Thyroid gland (tissue), 4 donors: ENCODE measurements around the gene MPPE1. TPM values are rescaled to one million over a fixed set of nuclear protein-coding genes. Genes with fewer than 3 reads are reported as not detected.
"Not testable (repeated sequence)": the region's sequence is repeated elsewhere in the genome, so short reads cannot be mapped to it uniquely, and the experiment has no call there.

Experiments
- DNase-seq, 2 donors: peaks; one replicate each; pipeline ENCODE4 v3.0.0-alpha.2; 2019
- H3K27ac ChIP-seq, 3 donors: fragments of 200-600 bp; sonication (generic); 1 replicate in 2 of 3; 2 replicates in 1 of 3; pipeline ENCODE4 v1.5.1; 2016 to 2019; ENCODE audit warnings: mild to moderate bottlenecking in 1 of 3, moderate library complexity in 1 of 3
- H3K27me3 ChIP-seq: fragments of 200-600 bp; sonication (generic); one replicate; pipeline ENCODE4 v1.5.1; 2019
- H3K36me3 ChIP-seq, 2 donors: fragments of 200-600 bp; sonication (generic); one replicate each; pipeline ENCODE4 v1.5.1; 2016 to 2019
- H3K4me1 ChIP-seq, 2 donors: fragments of 200-600 bp; sonication (generic); one replicate each; pipeline ENCODE4 v1.5.1; 2017 to 2019
- H3K4me3 ChIP-seq, 3 donors: fragments of 200-600 bp; sonication (generic); replicated peaks in 1 of 3; 1 replicate in 2 of 3; 2 replicates in 1 of 3; pipeline ENCODE4 v1.5.1; 2016; ENCODE audit warnings: mild to moderate bottlenecking in 1 of 3
- H3K9me3 ChIP-seq: fragments of 200-600 bp; sonication (generic); one replicate; pipeline ENCODE4 v1.5.1; 2017
- POLR2A ChIP-seq, 2 donors: fragments of 450-650 bp; IDR thresholded peaks; one replicate each; pipeline ENCODE4 v1.6.1; 2017; ENCODE audit warnings: antibody characterized with exemption in 2 of 2, mild to moderate bottlenecking in 2 of 2, moderate library complexity in 1 of 2
- WGBS, 2 donors: methylation state at CpG; one replicate each; pipeline ENCODE4 v1.1.5; 2017; 5-methylcytosine and 5-hydroxymethylcytosine counted together
- intact Hi-C: fragments of 100-400 bp; cut with DNase I; formaldehyde crosslinking; loops from one replicate; pipeline ENCODE4 v1.15.1; 2023
- total RNA-seq, 4 donors: library from RNA; depleted of rRNA; stranded (reverse); fragments of >200 nt; gene quantifications; one replicate each; pipeline ENCODE4 v1.2.3, GENCODE V29; 2016
- TF ChIP-seq, protein P1 (sequence below), 6 experiments: fragments of 200-600 bp in 3 of 6; fragments of 450-650 bp in 3 of 6; sonication (generic) in 3 of 6; IDR thresholded peaks; one replicate each; pipeline ENCODE4 v1.5.1; 2016 to 2019; ENCODE audit warnings: antibody characterized with exemption in 6 of 6, mild to moderate bottlenecking in 2 of 6, inconsistent platforms in 1 of 6, moderate library complexity in 1 of 6

The MPPE1 gene
- total RNA-seq, 4 donors from 2014 or later = 50.0 to 111 (median 76.7) TPM

DNA sequence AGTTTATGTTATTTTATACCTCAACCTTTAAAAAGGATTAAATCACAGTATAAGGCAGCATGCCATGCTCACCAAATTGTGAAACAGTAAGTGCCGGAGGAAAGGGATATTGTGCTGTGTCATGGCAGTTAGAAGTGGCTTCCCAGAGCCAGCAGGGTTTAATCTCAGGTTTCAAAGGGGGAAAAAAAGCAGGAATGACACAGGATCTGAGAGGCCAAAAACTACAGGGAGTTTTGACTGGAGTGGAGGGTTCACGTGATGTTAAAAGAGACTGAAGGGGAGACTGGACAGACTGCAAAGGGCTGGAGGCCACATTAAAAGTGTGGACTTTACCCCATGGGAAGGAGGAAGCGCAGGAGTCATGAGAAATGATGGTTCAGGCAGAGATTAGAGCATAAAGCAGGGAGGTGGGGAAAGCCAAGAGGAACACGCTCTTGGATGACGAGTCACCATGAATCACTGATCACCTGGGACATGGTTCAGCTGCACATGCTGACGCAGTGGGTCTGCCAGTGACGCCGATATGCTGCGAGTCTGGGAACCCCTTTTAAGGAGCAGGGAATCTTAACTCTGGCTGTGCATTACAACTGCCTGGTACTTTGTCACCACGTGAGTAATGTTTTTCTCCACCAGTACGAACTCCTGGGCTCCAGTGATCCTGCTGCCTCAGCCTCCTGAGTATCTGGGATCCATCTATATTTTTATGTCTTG lies 50.8 kb downstream of the MPPE1 start:
- intact Hi-C loops = loop anchor here (10.0 kb wide), 2 partner anchors 47 to 167 kb away; partner anchors contain the start of gene MPPE1
- DNase-seq = peak; percentile 70 to 79
- TF ChIP-seq, protein P1, sequence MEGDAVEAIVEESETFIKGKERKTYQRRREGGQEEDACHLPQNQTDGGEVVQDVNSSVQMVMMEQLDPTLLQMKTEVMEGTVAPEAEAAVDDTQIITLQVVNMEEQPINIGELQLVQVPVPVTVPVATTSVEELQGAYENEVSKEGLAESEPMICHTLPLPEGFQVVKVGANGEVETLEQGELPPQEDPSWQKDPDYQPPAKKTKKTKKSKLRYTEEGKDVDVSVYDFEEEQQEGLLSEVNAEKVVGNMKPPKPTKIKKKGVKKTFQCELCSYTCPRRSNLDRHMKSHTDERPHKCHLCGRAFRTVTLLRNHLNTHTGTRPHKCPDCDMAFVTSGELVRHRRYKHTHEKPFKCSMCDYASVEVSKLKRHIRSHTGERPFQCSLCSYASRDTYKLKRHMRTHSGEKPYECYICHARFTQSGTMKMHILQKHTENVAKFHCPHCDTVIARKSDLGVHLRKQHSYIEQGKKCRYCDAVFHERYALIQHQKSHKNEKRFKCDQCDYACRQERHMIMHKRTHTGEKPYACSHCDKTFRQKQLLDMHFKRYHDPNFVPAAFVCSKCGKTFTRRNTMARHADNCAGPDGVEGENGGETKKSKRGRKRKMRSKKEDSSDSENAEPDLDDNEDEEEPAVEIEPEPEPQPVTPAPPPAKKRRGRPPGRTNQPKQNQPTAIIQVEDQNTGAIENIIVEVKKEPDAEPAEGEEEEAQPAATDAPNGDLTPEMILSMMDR (IDR thresholded peaks at IDR 0.05) = no peak
- TF ChIP-seq POLR2A (IDR thresholded peaks at IDR 0.05) = peak in 1 of 2 donors; percentile 71
- no peaks in the 10 kb centered on the region for H3K9me3 ChIP-seq
- no peaks in the 10 kb centered on the region for H3K36me3 ChIP-seq
- peaks cover 58 to 78% of the 10 kb centered on the region in 2 donors for H3K4me1 ChIP-seq
- no peak overlapping the region for H3K4me3 ChIP-seq
- 14 to 15% methylated on average over 11 of the region's 11 CpGs for WGBS, 2 donors
- peak overlapping the region; percentile 79 to 94 (median 86) for H3K27ac ChIP-seq
- no peaks in the 10 kb centered on the region for H3K27me3 ChIP-seq

- DNase-seq, H3K36me3 ChIP-seq, H3K9me3 ChIP-seq, H3K27me3 ChIP-seq, H3K4me3 ChIP-seq, H3K27ac ChIP-seq: not testable (repeated sequence)
- 90 to 95% methylated on average over 6 of the region's 6 CpGs for WGBS, 2 donors
- intact Hi-C loops = loop anchor here (10.0 kb wide), 2 partner anchors 50 to 170 kb away; partner anchors contain the start of gene MPPE1
- H3K4me1 ChIP-seq = peaks cover 47 to 56% of the 10 kb centered on the region in 2 donors
Observed at GRCh38 chr18:11854554-11854953, 53.6 kb downstream of the MPPE1 start.

DNA sequence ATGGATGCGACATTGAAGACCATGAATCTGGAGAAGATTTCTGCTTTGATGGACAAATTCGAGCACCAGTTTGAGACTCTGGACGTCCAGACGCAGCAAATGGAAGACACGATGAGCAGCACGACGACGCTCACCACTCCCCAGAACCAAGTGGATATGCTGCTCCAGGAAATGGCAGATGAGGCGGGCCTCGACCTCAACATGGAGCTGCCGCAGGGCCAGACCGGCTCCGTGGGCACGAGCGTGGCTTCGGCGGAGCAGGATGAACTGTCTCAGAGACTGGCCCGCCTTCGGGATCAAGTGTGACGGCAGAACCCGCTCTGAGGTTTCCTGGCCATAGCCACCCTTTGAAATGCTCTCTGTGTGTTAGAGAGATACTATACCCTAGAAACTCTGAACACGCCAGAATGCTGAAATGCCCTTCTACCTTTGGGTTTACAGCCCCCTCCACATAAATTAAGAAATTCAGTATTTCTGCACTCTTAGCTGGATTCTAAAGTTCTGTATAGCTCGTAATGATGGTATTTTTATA lies 56.2 kb downstream of the MPPE1 start:
- peak overlapping the region; percentile 74 to 100 (median 93) for H3K4me3 ChIP-seq
- 1% methylated on average over 12 to 14 of the region's 23 CpGs for WGBS, 2 donors
- H3K4me1 ChIP-seq = peaks cover 21 to 33% of the 10 kb centered on the region in 2 donors
- H3K9me3 ChIP-seq = no peaks in the 10 kb centered on the region
- no peaks in the 10 kb centered on the region for H3K36me3 ChIP-seq
- H3K27ac ChIP-seq = peak overlapping the region; percentile 95 to 96 (median 95)
- intact Hi-C loops = loop anchor here (10.0 kb wide), 2 partner anchors 53 to 173 kb away; partner anchors contain the start of gene MPPE1
- no peaks in the 10 kb centered on the region for H3K27me3 ChIP-seq
- peak in 1 of 2 donors; percentile 7 for TF ChIP-seq POLR2A (IDR thresholded peaks at IDR 0.05)
- TF ChIP-seq, protein P1 (IDR thresholded peaks at IDR 0.05) = no peak
- peak; percentile 49 to 53 for DNase-seq

DNA sequence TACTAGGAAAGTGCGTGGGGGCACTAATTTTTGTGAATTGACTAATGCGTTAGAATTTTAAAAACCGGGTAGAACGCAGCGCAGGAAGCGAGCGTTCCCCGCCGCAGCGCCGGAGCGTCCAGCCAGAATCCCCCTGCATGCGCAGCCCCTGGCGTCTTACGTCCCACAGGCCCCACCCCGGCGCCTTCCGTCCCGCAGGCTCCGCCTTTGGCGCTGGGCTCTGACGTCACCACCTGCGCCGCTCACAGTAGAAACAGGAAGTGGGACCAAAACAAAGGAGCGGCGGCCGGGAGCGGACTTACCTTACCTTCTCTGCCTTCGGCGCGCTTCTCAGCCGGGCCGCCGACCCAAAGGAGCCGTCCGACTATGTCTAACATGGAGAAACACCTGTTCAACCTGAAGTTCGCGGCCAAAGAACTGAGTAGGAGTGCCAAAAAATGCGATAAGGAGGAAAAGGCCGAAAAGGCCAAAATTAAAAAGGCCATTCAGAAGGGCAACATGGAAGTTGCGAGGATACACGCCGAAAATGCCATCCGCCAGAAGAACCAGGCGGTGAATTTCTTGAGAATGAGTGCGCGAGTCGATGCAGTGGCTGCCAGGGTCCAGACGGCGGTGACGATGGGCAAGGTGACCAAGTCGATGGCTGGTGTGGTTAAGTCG lies 56.8 kb downstream of the MPPE1 start, which contains the start of gene CHMP1B:
TSS of gene CHMP1B (plus strand) at position 268 of the 660 bp plus-strand sequence. CDS start at position 367, 99 bp downstream.
- no peaks in the 10 kb centered on the region for H3K9me3 ChIP-seq
- DNase-seq = peak; percentile 98 to 99
- TF ChIP-seq, protein P1 (IDR thresholded peaks at IDR 0.05) = peak in 3 of 6 experiments; percentile 9 to 20 (median 11)
- peak; percentile 97 to 99 for TF ChIP-seq POLR2A (IDR thresholded peaks at IDR 0.05)
- H3K27me3 ChIP-seq = no peaks in the 10 kb centered on the region
- 0 to 2% methylated on average over 35 to 51 of the region's 53 CpGs for WGBS, 2 donors
- H3K4me3 ChIP-seq = peak within 1 kb of the TSS; percentile 74 to 100 (median 93)
- peak within 1 kb of the TSS; percentile 95 to 96 (median 95) for H3K27ac ChIP-seq
- no peaks in the 10 kb centered on the region for H3K36me3 ChIP-seq
- H3K4me1 ChIP-seq = peaks cover 16 to 27% of the 10 kb centered on the region in 2 donors
- intact Hi-C loops = loop anchor here (10.0 kb wide), 2 partner anchors 54 to 174 kb away; partner anchors contain the start of gene MPPE1

DNA sequence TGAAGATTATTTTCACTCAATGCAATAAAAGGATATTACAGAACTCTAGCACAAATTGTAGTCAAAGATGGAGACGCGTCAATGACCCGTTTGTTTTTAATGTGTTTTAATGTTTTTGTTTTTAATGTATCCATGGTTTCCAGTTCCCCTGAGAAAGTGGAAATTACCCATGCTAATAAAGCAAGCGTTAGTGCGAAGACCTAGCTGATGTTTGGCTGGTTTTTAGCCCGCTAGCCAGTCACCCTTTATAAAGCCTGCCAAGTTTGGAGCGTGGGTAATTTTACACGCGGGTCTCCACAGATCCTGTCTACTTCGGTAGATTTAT lies 57.3 kb downstream of the MPPE1 start:
- DNase-seq = no peak
- H3K4me1 ChIP-seq = peaks cover 14 to 22% of the 10 kb centered on the region in 2 donors
- no peaks in the 10 kb centered on the region for H3K36me3 ChIP-seq
- no peaks in the 10 kb centered on the region for H3K9me3 ChIP-seq
- no peaks in the 10 kb centered on the region for H3K27me3 ChIP-seq
- WGBS, 2 donors = 1% methylated on average over 10 of the region's 10 CpGs
- H3K27ac ChIP-seq = peak overlapping the region; percentile 95 to 96 (median 95)
- intact Hi-C loops = loop anchor here (10.0 kb wide), 2 partner anchors 54 to 174 kb away; partner anchors contain the start of gene MPPE1
- H3K4me3 ChIP-seq = peak overlapping the region; percentile 74 to 100 (median 93)
- TF ChIP-seq POLR2A (IDR thresholded peaks at IDR 0.05) = no peak
- TF ChIP-seq, protein P1 (IDR thresholded peaks at IDR 0.05) = no peak
